Activated CD8-positive, alpha-beta memory T cell treated with anti-CD3 and anti-CD28 coated beads for 36 hours (primary cell): ENCODE measurements around the gene OR2T27. TPM values are rescaled to one million over a fixed set of nuclear protein-coding genes. Genes with fewer than 3 reads are reported as not detected.
"Not testable (repeated sequence)": the region's sequence is repeated elsewhere in the genome, so short reads cannot be mapped to it uniquely, and the experiment has no call there.

Source experiments
- CTCF ChIA-PET: fragments of 350-600 bp; sonication (Branson Sonifier 250); formaldehyde crosslinking; loops from one replicate; lab custom pipeline; 2021; ENCODE audit warnings: antibody characterized with exemption; lab: Charles Lee
- POLR2A ChIA-PET: fragments of 350-600 bp; sonication (Branson Sonifier 250); formaldehyde crosslinking; loops from one replicate; lab custom pipeline; 2021; ENCODE audit warnings: antibody characterized with exemption; lab: Charles Lee
- total RNA-seq, 2 experiments: library from RNA; stranded (reverse); gene quantifications; one replicate each; pipeline ENCODE4 v1.2.3, GENCODE V29; 2021

OR2T27 gene
- total RNA-seq, 2 experiments from 2014 or later, result not detected

- CTCF ChIA-PET, POLR2A ChIA-PET: not testable (repeated sequence)
These were observed 12.2 kb downstream of the OR2T27 start for GRCh38 chr1:248642971-248643651.

DNA sequence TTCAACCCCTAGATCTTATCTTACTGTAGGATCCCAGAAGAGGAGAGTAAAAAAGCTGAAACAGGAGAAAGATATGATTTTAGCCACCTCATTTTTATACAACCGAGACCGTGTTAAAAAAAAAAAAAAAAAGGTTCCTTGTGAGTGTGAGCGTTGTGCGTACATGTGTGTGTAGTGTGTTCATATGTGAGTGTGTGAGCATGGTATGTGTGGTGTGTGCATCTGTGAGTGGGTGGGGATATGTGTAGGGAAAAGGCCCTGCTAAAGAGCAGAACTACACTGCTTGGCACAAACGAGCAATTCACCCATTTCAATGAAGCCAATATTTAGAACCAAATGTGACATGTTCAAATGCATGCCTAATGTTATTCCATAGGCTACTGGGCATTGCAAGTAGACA, 13.7 kb downstream of the OR2T27 start:
- POLR2A ChIA-PET, CTCF ChIA-PET: not testable (repeated sequence)

DNA sequence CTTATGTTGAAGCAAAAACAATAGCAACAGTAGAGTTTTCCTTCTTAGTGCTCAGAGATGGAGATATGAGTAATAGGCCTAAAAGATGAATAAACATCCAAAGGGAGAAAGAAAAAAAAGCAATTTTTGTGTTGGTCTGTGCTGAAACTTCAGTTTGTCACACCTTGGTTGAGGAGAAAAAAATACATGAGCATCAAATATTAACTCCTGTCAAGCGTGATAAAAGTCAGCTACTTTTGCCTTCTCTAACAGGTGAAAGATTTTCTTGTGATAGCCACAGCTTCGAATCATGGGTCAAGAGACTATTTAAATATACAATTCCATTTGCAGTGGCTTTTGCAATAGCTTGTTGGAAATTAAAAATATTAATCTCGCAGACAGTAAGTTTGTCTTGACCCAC, 14.4 kb downstream of the OR2T27 start:
- CTCF ChIA-PET, POLR2A ChIA-PET: not testable (repeated sequence)

- CTCF ChIA-PET, POLR2A ChIA-PET: not testable (repeated sequence)
These were observed 15.7 kb downstream of the OR2T27 start for GRCh38 chr1:248639652-248640051.

GRCh38 chr1:248636612-248637011, 18.7 kb downstream of the OR2T27 start:
- POLR2A ChIA-PET, CTCF ChIA-PET: not testable (repeated sequence)

GRCh38 chr1:248634991-248635390, 20.3 kb downstream of the OR2T27 start, which contains the start of gene OR2T11:
OR2T11 (minus strand) TSS chr1:248635091; CDS start chr1:248627128, 7,963 bp downstream.
- CTCF ChIA-PET, POLR2A ChIA-PET: not testable (repeated sequence)

DNA sequence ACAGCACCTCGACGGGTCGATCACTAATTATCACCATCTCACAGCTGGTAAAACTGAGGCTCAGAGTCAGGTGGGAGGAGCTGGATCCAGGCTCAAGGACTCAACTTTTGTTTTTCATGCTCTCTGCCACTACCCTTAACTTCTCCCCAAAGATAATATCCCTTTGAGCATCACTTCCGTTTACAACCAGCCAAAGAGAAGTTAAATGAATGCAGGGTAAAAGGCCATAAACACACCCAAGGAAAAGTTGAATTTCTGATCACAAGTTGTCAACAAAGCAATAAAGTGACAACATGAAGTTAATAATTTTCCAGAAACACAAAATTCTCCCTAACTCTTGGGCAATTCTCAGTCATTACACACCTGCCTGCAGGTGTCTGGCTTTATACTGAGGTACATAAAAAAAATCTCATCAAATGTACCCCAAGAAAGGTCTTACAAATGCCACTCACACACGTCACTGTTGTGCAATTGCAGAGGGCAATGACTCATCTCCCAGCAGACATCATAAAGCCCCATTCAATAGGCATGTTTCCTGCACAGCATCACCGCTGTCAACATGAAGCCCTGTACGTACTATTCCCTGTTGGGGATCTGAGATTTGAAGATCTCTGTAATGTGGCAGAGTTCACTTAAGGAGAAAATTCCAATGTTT, 23.8 kb downstream of the OR2T27 start:
- CTCF ChIA-PET, result no interaction called here
- POLR2A ChIA-PET, result no interaction called here

DNA sequence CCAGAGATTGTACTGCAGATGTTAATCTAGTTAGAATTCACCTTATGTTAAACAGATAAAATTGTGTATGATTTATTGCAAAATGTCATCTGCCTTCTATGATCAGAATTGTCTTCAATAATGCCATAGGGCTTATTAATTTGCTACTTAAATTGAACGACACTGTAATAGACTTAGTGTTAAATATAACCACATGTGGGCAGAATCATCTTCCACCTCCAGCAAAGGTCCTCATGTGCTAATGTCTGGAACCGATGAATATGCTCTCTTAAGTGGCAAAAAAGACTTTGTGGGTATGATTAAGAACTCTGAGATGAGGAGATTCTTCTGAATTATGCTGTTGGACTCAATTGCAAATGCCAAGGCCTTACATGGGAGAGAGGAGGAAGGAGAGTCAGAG, 24.8 kb downstream of the OR2T27 start:
- ChIA-PET CTCF (no interaction called here), POLR2A (no interaction called here)

DNA sequence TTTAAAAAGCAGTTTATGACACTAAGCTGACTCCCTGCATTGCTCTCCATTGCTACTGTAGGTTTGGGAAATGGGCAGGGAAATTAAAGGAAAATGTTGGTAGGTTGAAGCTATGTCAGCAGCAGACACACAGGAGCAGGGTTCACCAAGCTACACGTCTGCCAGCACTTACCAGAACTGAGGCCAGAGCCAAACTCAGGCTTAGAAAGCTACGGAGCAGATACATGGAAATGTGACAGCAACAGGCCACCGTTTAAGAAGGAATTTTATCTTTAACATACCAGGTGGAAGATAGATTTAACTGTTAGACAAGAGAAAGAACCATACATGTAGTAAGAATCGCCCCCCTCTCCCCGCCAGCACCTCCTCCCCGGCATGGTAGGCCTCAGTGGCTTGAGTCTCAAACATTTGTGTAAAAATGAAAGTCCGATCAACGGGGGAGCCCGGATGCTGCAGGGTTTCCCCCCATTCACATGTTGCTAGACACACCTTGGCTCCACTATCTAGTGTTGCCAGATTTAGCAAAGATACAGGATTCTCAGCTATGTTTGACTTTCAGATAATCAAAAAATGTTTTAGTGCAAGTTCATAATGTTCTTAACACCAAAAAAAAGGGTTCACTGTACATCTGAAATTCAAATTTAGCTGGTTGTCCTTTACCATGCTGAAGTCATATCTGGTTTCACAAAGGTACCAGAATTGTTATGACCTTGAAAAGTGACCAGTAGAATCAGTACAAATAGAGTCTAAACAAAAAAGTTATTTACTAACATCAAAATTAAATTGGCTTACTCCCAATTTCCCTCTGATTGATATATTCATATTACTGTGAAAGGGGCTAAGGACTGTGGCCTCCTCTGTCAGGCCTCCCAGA, 27.1 kb downstream of the OR2T27 start:
- ChIA-PET CTCF (no interaction called here), POLR2A (no interaction called here)

DNA sequence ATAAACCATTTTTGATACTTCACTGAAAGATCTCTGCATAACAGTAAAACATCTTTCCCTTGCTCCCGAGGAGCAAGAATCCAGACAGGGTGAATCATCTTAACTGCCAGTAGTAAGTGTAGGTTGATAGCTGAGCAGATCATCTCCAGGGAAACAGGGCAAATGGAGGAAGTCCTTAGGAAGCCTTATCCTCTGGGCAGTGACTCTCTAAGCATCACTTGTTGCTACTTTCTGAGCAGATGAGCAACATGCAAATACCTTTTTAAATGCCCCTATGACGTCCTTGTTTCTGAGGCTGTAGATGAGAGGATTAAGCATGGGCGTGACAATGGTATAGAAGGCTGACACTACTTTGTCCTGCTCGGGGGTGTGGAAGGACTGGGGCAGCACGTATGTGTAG, 29.4 kb downstream of the OR2T27 start:
- ChIA-PET CTCF (no interaction called here), POLR2A (no interaction called here)

DNA sequence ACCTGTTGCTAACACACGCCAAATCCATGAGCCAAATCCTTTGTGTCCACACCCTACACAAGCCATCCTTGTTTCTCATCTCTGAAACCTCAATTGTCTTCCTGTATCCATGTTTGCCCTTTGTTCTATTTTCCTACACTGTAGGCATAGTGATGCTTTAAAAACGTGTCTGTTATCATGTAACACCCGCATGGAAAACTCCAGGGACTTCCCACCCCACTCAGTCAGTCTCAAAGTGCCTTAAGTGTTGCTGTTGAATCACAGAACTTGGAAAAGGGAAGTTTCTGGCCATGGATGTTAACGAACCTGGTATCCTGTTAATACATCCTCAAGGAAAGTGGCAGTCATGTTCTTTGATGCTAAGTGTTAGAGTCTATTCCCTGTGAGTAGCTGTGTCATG, 30.2 kb downstream of the OR2T27 start:
- CTCF ChIA-PET, result no interaction called here
- POLR2A ChIA-PET, result no interaction called here

GRCh38 chr1:248622570-248623001, 32.7 kb downstream of the OR2T27 start:
- POLR2A ChIA-PET, result no interaction called here
- CTCF ChIA-PET, result interaction anchor here (1.3 kb wide), 1 partner anchor 184 kb away, joined by 4 read pairs; no protein-coding TSS in a partner anchor

GRCh38 chr1:248621770-248622169, 33.6 kb downstream of the OR2T27 start:
- CTCF ChIA-PET, result no interaction called here
- POLR2A ChIA-PET, result no interaction called here

DNA sequence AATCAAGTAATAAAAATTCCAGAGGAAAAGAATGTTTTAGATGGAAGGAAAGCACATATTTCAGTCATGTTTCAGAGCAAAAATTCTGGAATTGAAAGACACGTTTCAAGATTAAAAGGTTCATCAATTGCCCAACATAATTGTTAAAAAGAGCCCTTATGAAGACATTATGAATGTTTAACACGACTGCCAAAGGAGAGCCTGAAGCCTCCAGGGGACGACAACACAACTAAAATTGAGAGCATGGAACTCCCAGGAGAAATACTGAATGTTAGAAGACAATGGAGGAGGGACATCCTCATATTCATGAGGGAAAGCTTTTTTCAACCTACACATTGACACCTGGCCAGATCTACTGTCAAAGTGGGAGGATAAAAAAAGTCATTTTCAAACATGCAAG, 36.5 kb downstream of the OR2T27 start:
- CTCF ChIA-PET, result no interaction called here

DNA sequence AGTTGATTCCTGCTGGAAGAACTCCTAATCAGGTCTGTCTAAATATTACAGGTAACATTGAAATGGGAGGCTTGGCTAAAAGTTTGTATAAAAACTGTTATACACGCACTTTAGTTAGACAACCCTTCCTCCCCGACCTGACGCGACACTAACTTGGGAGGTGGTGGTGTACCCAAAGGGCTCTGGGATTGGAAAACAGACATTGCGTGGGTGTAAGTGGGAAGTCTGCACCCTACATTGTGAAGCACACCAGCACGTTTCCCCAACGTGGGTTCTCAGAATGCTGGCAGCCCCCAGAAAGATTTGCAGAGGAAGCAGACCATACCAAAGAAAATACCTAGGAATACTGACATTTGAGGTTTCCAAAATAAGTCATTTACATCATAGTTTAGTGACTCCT, 37.2 kb downstream of the OR2T27 start:
- ChIA-PET POLR2A (no interaction called here), CTCF (no interaction called here)

More for the DNA sequence above, 36.5 kb downstream of the OR2T27 start:
- POLR2A ChIA-PET, result no interaction called here

DNA sequence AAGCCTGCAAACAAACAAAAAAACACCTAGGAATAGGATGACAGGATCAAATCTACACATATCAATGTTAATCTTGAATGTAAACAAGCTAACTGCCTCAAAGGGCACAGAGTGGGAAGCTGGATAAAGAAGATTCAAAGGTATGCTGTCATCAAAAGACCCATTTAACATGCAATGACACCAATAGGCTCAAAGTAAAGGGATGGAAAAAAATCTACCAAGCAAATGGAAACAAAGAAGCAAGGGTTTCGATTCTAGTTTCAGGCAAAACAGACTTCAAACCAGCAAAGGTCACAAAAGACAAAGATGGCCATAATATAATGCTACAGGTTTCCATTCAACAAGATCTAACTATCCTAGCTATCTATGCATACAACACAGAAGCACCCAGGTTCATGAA, 41.6 kb downstream of the OR2T27 start:
- POLR2A ChIA-PET, result no interaction called here
- CTCF ChIA-PET, result no interaction called here

GRCh38 chr1:248611883-248612414, 43.4 kb downstream of the OR2T27 start:
- CTCF ChIA-PET, result no interaction called here

DNA sequence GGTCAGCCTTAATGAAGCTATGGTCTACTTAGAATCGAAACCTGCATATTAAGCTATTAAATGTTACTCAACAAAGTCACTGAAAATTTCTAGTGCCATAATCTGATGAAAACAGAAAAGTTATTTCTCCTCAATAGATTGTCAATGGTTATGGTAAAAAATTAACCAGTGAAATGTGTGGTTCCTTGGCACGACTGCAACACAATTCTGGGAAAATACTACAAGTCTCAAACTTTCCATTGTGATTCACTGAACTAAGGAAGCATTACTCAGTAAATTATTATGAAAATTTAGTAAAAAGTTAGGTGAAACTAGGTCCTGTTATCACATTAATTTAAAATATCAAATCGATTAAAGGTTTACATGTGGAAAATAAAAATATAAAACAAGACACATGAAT, 45.0 kb downstream of the OR2T27 start:
- ChIA-PET POLR2A (no interaction called here), CTCF (no interaction called here)

More at GRCh38 chr1:248611883-248612414, 43.4 kb downstream of the OR2T27 start:
- POLR2A ChIA-PET, result no interaction called here
